ENCODE data around the gene CELA1. TPM values are rescaled to one million over a fixed set of nuclear protein-coding genes. Genes with fewer than 3 reads are reported as not detected.

The CELA1 gene
- polyA plus RNA-seq, 1 of the 3 experiments (the other 2 are of a cell fraction), result 0.05 TPM

- Histone ChIP-seq H3K4me1 (ENCODE audit: control insufficient read depth in 1 of 2, insufficient read depth in 2 of 2, low read depth in 1 of 2, low read length in 1 of 2) (peaks cover 0 to 9% of the 10 kb centered on the region in 2 experiments; a peak in 1 of 4 replicates), H3K27ac (ENCODE audit: low read depth in 2 of 2, low read length in 1 of 2) (no peak overlapping the region), H3K9me3 (no peaks in the 10 kb centered on the region), H3K4me3 (ENCODE audit: low read depth in 2 of 2, low read length in 1 of 2) (no peak overlapping the region), H3K36me3 (replicated peaks in 1 of 2; ENCODE audit: control insufficient read depth in 1 of 2, insufficient read depth in 2 of 2, low read length in 1 of 2) (no peaks in the 10 kb centered on the region), H3K79me2 (ENCODE audit: insufficient read depth) (no peaks in the 10 kb centered on the region), H3K27me3 (ENCODE audit: insufficient read depth) (no peaks in the 10 kb centered on the region), H4K20me1 (ENCODE audit: insufficient read depth) (no peaks in the 10 kb centered on the region), H3K9me2 (no peaks in the 10 kb centered on the region), H2AFZ (ENCODE audit: low read depth) (no peak overlapping the region), H3F3A (replicated peaks; ENCODE audit: insufficient read depth) (no peaks in the 10 kb centered on the region), H3K9ac (no peak overlapping the region), H3K4me2 (no peak overlapping the region)
- POLR2A ChIA-PET, result no interaction called here
- TF ChIP-seq ZBTB33 (IDR thresholded peaks at IDR 0.05; ENCODE audit: borderline replicate concordance, low read depth), result no peak
- no peak for TF ChIP-seq FOXJ3 (CRISPR knock-in tag; IDR thresholded peaks at IDR 0.05)
- no peak for TF ChIP-seq TEAD4 (IDR thresholded peaks at IDR 0.05; ENCODE audit: borderline replicate concordance, insufficient read depth)
- TF ChIP-seq NFIC (IDR thresholded peaks at IDR 0.05; ENCODE audit: borderline replicate concordance), result no peak
- TF ChIP-seq, protein P1, sequence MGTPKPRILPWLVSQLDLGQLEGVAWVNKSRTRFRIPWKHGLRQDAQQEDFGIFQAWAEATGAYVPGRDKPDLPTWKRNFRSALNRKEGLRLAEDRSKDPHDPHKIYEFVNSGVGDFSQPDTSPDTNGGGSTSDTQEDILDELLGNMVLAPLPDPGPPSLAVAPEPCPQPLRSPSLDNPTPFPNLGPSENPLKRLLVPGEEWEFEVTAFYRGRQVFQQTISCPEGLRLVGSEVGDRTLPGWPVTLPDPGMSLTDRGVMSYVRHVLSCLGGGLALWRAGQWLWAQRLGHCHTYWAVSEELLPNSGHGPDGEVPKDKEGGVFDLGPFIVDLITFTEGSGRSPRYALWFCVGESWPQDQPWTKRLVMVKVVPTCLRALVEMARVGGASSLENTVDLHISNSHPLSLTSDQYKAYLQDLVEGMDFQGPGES (IDR thresholded peaks at IDR 0.05; ENCODE audit: low read depth, low read length), result no peak
- TF ChIP-seq MXI1 (IDR thresholded peaks at IDR 0.05; ENCODE audit: low read depth, low read length), result no peak
- TF ChIP-seq PBX3 (IDR thresholded peaks at IDR 0.05), result no peak
- TF ChIP-seq, protein P2, sequence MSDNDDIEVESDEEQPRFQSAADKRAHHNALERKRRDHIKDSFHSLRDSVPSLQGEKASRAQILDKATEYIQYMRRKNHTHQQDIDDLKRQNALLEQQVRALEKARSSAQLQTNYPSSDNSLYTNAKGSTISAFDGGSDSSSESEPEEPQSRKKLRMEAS (IDR thresholded peaks at IDR 0.05; ENCODE audit: low read depth), result no peak
- TF ChIP-seq MEF2A (IDR thresholded peaks at IDR 0.05; ENCODE audit: borderline replicate concordance, low read depth), result no peak
- TF ChIP-seq FOSL2 (IDR thresholded peaks at IDR 0.05; ENCODE audit: borderline replicate concordance, low read depth), result no peak
- no peak for DNase-seq
- CTCF ChIA-PET, result interaction anchor here (1.3 to 2.3 kb wide), 3 partner anchors 9 to 12 kb away, joined by 4 to 5 read pairs (median 4); no protein-coding TSS in a partner anchor
- WGBS (ENCODE audit: low lambda C conversion rate), result 58% methylated on average over 2 of the region's 2 CpGs
These were observed 16.4 kb upstream of the CELA1 start for GRCh38 chr12:51362747-51363342.

DNA sequence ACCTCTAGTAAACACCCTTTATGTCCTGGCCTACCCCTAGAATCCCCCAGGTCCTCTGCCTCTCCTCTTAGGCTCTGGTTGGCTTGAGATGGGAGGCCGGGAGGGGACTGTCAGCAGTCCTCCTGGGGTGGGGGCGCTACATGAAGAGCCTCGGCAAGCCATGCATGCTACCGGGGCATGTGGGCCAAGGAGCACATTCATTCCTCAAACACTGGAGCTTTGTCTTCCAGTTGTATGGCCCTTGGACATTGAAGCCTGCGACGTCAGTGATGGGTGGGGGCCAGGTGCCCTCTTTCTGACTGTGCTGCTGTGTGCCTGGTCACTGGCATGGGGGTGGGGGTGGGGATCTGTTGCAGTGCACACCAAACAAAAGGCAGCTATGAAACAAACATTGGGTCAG, 15.8 kb upstream of the CELA1 start:
- no peak overlapping the region for H3K9ac ChIP-seq
- CTCF ChIA-PET, result interaction anchor here (1.3 to 2.3 kb wide), 5 partner anchors 9 to 58 kb away, joined by 4 to 8 read pairs (median 4); no protein-coding TSS in a partner anchor
- no peaks in the 10 kb centered on the region for H3K27me3 ChIP-seq (ENCODE audit: insufficient read depth)
- H3K4me3 ChIP-seq (ENCODE audit: low read depth in 2 of 2, low read length in 1 of 2), result no peak overlapping the region
- H3K9me2 ChIP-seq, result no peaks in the 10 kb centered on the region
- no peak overlapping the region for H3K27ac ChIP-seq (ENCODE audit: low read depth in 2 of 2, low read length in 1 of 2)
- no peaks in the 10 kb centered on the region for H3F3A ChIP-seq (replicated peaks; ENCODE audit: insufficient read depth)
- no peaks in the 10 kb centered on the region for H3K36me3 ChIP-seq (replicated peaks in 1 of 2; ENCODE audit: control insufficient read depth in 1 of 2, insufficient read depth in 2 of 2, low read length in 1 of 2)
- no peak for DNase-seq
- peaks cover 0 to 9% of the 10 kb centered on the region in 2 experiments; a peak in 1 of 4 replicates for H3K4me1 ChIP-seq (ENCODE audit: control insufficient read depth in 1 of 2, insufficient read depth in 2 of 2, low read depth in 1 of 2, low read length in 1 of 2)
- no peaks in the 10 kb centered on the region for H3K79me2 ChIP-seq (ENCODE audit: insufficient read depth)
- no CpG with 5 or more reads among the region's 6 CpGs for WGBS (ENCODE audit: low lambda C conversion rate)
- no peaks in the 10 kb centered on the region for H3K9me3 ChIP-seq
- H2AFZ ChIP-seq (ENCODE audit: low read depth), result no peak overlapping the region
- H3K4me2 ChIP-seq, result no peak overlapping the region
- H4K20me1 ChIP-seq (ENCODE audit: insufficient read depth), result no peaks in the 10 kb centered on the region
- POLR2A ChIA-PET, result no interaction called here
- TF ChIP-seq RCOR1 (IDR thresholded peaks at IDR 0.05; ENCODE audit: low read length), result no peak
- no peak for TF ChIP-seq JUND (IDR thresholded peaks at IDR 0.05)
- TF ChIP-seq TEAD4 (IDR thresholded peaks at IDR 0.05; ENCODE audit: borderline replicate concordance, insufficient read depth), result no peak
- no peak for TF ChIP-seq SMC3 (IDR thresholded peaks at IDR 0.05; ENCODE audit: low read depth, low read length)
- TF ChIP-seq EZH2phosphoT487 (IDR thresholded peaks at IDR 0.05; ENCODE audit: borderline replicate concordance, low read depth), result no peak
- no peak for TF ChIP-seq FOXM1 (IDR thresholded peaks at IDR 0.05; ENCODE audit: low read depth)
- TF ChIP-seq, protein P2 (IDR thresholded peaks at IDR 0.05; ENCODE audit: low read depth), result no peak
- TF ChIP-seq RAD21 (IDR thresholded peaks at IDR 0.05; ENCODE audit: low read length), result no peak
- TF ChIP-seq EP300 (IDR thresholded peaks at IDR 0.05; ENCODE audit: borderline replicate concordance in 1 of 2, low read depth in 1 of 2, low read length in 1 of 2), result no peak
- no peak for TF ChIP-seq TAF1 (IDR thresholded peaks at IDR 0.05; ENCODE audit: borderline replicate concordance, low read depth, low read length)
- no peak for TF ChIP-seq POLR2AphosphoS5 (IDR thresholded peaks at IDR 0.05; ENCODE audit: low read depth, low read length)
- TF ChIP-seq USF1 (IDR thresholded peaks at IDR 0.05; ENCODE audit: borderline replicate concordance, low read depth), result no peak
- TF ChIP-seq, protein P3, sequence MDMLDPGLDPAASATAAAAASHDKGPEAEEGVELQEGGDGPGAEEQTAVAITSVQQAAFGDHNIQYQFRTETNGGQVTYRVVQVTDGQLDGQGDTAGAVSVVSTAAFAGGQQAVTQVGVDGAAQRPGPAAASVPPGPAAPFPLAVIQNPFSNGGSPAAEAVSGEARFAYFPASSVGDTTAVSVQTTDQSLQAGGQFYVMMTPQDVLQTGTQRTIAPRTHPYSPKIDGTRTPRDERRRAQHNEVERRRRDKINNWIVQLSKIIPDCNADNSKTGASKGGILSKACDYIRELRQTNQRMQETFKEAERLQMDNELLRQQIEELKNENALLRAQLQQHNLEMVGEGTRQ (IDR thresholded peaks at IDR 0.05; ENCODE audit: borderline replicate concordance, low read depth, low read length), result no peak

Data from SK-N-SH (cell line).